Ectodermal cell (in vitro differentiated cells): ENCODE results near the gene HDGFL1.

ENCODE experiments used
- H3K27ac ChIP-seq: 2 replicates; pipeline ENCODE4 v1.7.0; 2013; ENCODE audit warnings: mild to moderate bottlenecking, low read depth, low read length; ENCODE audit not compliant: insufficient read depth, poor library complexity, severe bottlenecking
- H3K27me3 ChIP-seq: 2 replicates; pipeline ENCODE4 v1.7.0; 2013; ENCODE audit warnings: mild to moderate bottlenecking, low read length; ENCODE audit not compliant: insufficient read depth, control insufficient read depth, poor library complexity, severe bottlenecking
- H3K36me3 ChIP-seq: one replicate; pipeline ENCODE4 v1.7.0; 2013; ENCODE audit warnings: low read length; ENCODE audit not compliant: control insufficient read depth, insufficient read depth
- H3K4me1 ChIP-seq: one replicate; pipeline ENCODE4 v1.7.0; 2013; ENCODE audit warnings: low read length; ENCODE audit not compliant: control insufficient read depth, insufficient read depth
- H3K4me3 ChIP-seq: 2 replicates; pipeline ENCODE4 v1.7.0; 2013; ENCODE audit warnings: low read depth, low read length, control low read depth; ENCODE audit not compliant: insufficient read depth
- H3K9me3 ChIP-seq: 2 replicates; pipeline ENCODE4 v1.7.0; 2013; ENCODE audit warnings: mild to moderate bottlenecking, low read length, moderate library complexity; ENCODE audit not compliant: control insufficient read depth
- WGBS, 2 experiments: methylation state at CpG; one replicate each; pipeline ENCODE4 v1.1.7; 2013; ENCODE audit warnings: missing lambda C conversion rate in 2 of 2; 5-methylcytosine and 5-hydroxymethylcytosine counted together

HDGFL1 gene

GRCh38 chr6:22556266-22556665 lies 13.1 kb upstream of the HDGFL1 start:
- 94% methylated on average over 2 of the region's 2 CpGs for WGBS, 2 experiments
- H3K27me3 ChIP-seq, result no peaks in the 10 kb centered on the region
- no peak overlapping the region for H3K27ac ChIP-seq
- no peak overlapping the region for H3K4me3 ChIP-seq
- H3K9me3 ChIP-seq, result no peaks in the 10 kb centered on the region
- H3K36me3 ChIP-seq, result no peaks in the 10 kb centered on the region
- no peaks in the 10 kb centered on the region for H3K4me1 ChIP-seq

- Histone ChIP-seq H3K4me1 (no peaks in the 10 kb centered on the region), H3K36me3 (no peaks in the 10 kb centered on the region), H3K9me3 (no peaks in the 10 kb centered on the region), H3K27ac (no peak overlapping the region), H3K27me3 (no peaks in the 10 kb centered on the region), H3K4me3 (no peak overlapping the region)
- 91 to 94% methylated on average over 5 to 6 of the region's 6 CpGs for WGBS, 2 experiments
These were observed 12.4 kb upstream of the HDGFL1 start for GRCh38 chr6:22557007-22557406.

GRCh38 chr6:22558288-22558882 lies 11.0 kb upstream of the HDGFL1 start:
- Histone ChIP-seq H3K4me3 (no peak overlapping the region), H3K4me1 (no peaks in the 10 kb centered on the region), H3K27me3 (no peaks in the 10 kb centered on the region), H3K9me3 (no peaks in the 10 kb centered on the region), H3K27ac (no peak overlapping the region), H3K36me3 (no peaks in the 10 kb centered on the region)
- WGBS, 2 experiments, result 95 to 100% methylated on average over 1 of the region's 1 CpG

GRCh38 chr6:22568854-22569253 lies 512 bp upstream of the HDGFL1 start:
- Histone ChIP-seq H3K4me3 (no peak overlapping the region), H3K27me3 (no peaks in the 10 kb centered on the region), H3K4me1 (no peaks in the 10 kb centered on the region), H3K27ac (no peak overlapping the region), H3K9me3 (no peaks in the 10 kb centered on the region), H3K36me3 (no peaks in the 10 kb centered on the region)
- 96 to 97% methylated on average over 6 of the region's 6 CpGs for WGBS, 2 experiments

- 95 to 96% methylated on average over 26 of the region's 26 CpGs for WGBS, 2 experiments
- Histone ChIP-seq H3K4me1 (no peaks in the 10 kb centered on the region), H3K27ac (no peak overlapping the region), H3K9me3 (no peaks in the 10 kb centered on the region), H3K4me3 (no peak overlapping the region), H3K27me3 (no peaks in the 10 kb centered on the region), H3K36me3 (no peaks in the 10 kb centered on the region)
These were observed 802 bp downstream of the HDGFL1 start for GRCh38 chr6:22570185-22570551.

- Histone ChIP-seq H3K36me3 (no peaks in the 10 kb centered on the region), H3K9me3 (no peaks in the 10 kb centered on the region), H3K4me3 (no peak overlapping the region), H3K27ac (no peak overlapping the region), H3K27me3 (no peaks in the 10 kb centered on the region), H3K4me1 (no peaks in the 10 kb centered on the region)
- WGBS, 2 experiments, result 98 to 100% methylated on average over 1 to 2 of the region's 2 CpGs
These were observed 5.8 kb downstream of the HDGFL1 start for GRCh38 chr6:22575190-22575589.

- Histone ChIP-seq H3K27ac (no peak overlapping the region), H3K27me3 (no peaks in the 10 kb centered on the region), H3K4me1 (peaks cover 14% of the 10 kb centered on the region), H3K9me3 (no peaks in the 10 kb centered on the region), H3K4me3 (no peak overlapping the region), H3K36me3 (no peaks in the 10 kb centered on the region)
- WGBS, 2 experiments, result 93 to 95% methylated on average over 3 of the region's 5 CpGs
These were observed 10.1 kb downstream of the HDGFL1 start for GRCh38 chr6:22579439-22579838.

- Histone ChIP-seq H3K27ac (no peak overlapping the region), H3K27me3 (no peaks in the 10 kb centered on the region), H3K4me1 (peaks cover 23% of the 10 kb centered on the region), H3K9me3 (no peaks in the 10 kb centered on the region), H3K4me3 (no peak overlapping the region), H3K36me3 (no peaks in the 10 kb centered on the region)
- WGBS, 2 experiments, result 79 to 92% methylated on average over 3 to 5 of the region's 5 CpGs
These were observed 11.0 kb downstream of the HDGFL1 start for GRCh38 chr6:22580337-22580736.

- Histone ChIP-seq H3K36me3 (no peaks in the 10 kb centered on the region), H3K27ac (no peak overlapping the region), H3K9me3 (no peaks in the 10 kb centered on the region), H3K4me3 (no peak overlapping the region), H3K27me3 (no peaks in the 10 kb centered on the region), H3K4me1 (peaks cover 25% of the 10 kb centered on the region)
- WGBS, 2 experiments, result 95 to 96% methylated on average over 2 to 3 of the region's 4 CpGs
These were observed 13.2 kb downstream of the HDGFL1 start for GRCh38 chr6:22582417-22583205.

GRCh38 chr6:22583230-22583629 lies 13.9 kb downstream of the HDGFL1 start:
- no peaks in the 10 kb centered on the region for H3K9me3 ChIP-seq
- H3K36me3 ChIP-seq, result no peaks in the 10 kb centered on the region
- peaks cover 25% of the 10 kb centered on the region for H3K4me1 ChIP-seq
- no peak overlapping the region for H3K27ac ChIP-seq
- H3K27me3 ChIP-seq, result no peaks in the 10 kb centered on the region
- 87 to 89% methylated on average over 4 to 5 of the region's 5 CpGs for WGBS, 2 experiments
- H3K4me3 ChIP-seq, result no peak overlapping the region
